NCI-H345 (cell line): ENCODE measurements around the gene PRRT4.

Experiments used
- DNase-seq: peaks from one replicate; lab custom pipeline; 2025; lab: John Stamatoyannopoulos, UW

The PRRT4 gene

GRCh38 chr7:128361411-128362379 is at the start of gene PRRT4:
TSS of gene PRRT4 (minus strand) at chr7:128361690.
- peak; percentile 60 for DNase-seq

- DNase-seq, result peak; percentile 66
Observed at GRCh38 chr7:128410451-128410753, 48.9 kb upstream of the PRRT4 start.

GRCh38 chr7:128409596-128410450 is 48.3 kb upstream of the PRRT4 start, which contains the start of gene IMPDH1:
TSS of gene IMPDH1 (minus strand) at chr7:128409982. CDS start at chr7:128409901, 81 bp downstream.
- peak; percentile 80 for DNase-seq

- no peak for DNase-seq
Observed at GRCh38 chr7:128408709-128409595, 47.5 kb upstream of the PRRT4 start.

- DNase-seq, result no peak
Observed at GRCh38 chr7:128407751-128408708, 46.5 kb upstream of the PRRT4 start.

- DNase-seq, result no peak
Observed at GRCh38 chr7:128407233-128407589, 45.7 kb upstream of the PRRT4 start.

GRCh38 chr7:128406314-128407232 is 45.1 kb upstream of the PRRT4 start:
- DNase-seq, result no peak

- peak; percentile 57 for DNase-seq
Observed at GRCh38 chr7:128405471-128406313, 44.2 kb upstream of the PRRT4 start.

GRCh38 chr7:128404886-128405470 is 43.5 kb upstream of the PRRT4 start:
- DNase-seq, result no peak

- DNase-seq, result peak; percentile 14
Observed at GRCh38 chr7:128404143-128404681, 42.7 kb upstream of the PRRT4 start.

- DNase-seq, result no peak
Observed at GRCh38 chr7:128403676-128404075, 42.2 kb upstream of the PRRT4 start.

GRCh38 chr7:128402356-128402755 is 40.9 kb upstream of the PRRT4 start:
- no peak for DNase-seq

GRCh38 chr7:128400566-128400965 is 39.1 kb upstream of the PRRT4 start:
- DNase-seq, result no peak

GRCh38 chr7:128399991-128400390 is 38.5 kb upstream of the PRRT4 start:
- DNase-seq, result no peak

- DNase-seq, result no peak
Observed at GRCh38 chr7:128398841-128399135, 37.3 kb upstream of the PRRT4 start.

- peak; percentile 36 for DNase-seq
Observed at GRCh38 chr7:128398016-128398840, 36.7 kb upstream of the PRRT4 start.

- no peak for DNase-seq
Observed at GRCh38 chr7:128396357-128396756, 34.9 kb upstream of the PRRT4 start.
